Keratinocyte (primary cell): ENCODE results near the gene CACNA1I. TPM values are rescaled to one million over a fixed set of nuclear protein-coding genes. Genes with fewer than 3 reads are reported as not detected.

Experiments
- DNase-seq: peaks from one replicate; pipeline ENCODE4 v3.0.0-alpha.2; 2011; ENCODE audit warnings: low read depth, missing footprints, low spot score
- FAIRE-seq: peaks from 2 replicates; lab custom pipeline; 2011; peaks lifted over from hg19 to GRCh38; lab: Jason Lieb, UNC
- H2AFZ ChIP-seq: 2 replicates; pipeline ENCODE4 v1.6.0; 2012; ENCODE audit warnings: low read length, control low read depth, inconsistent platforms; ENCODE audit not compliant: control insufficient read depth
- H3K27ac ChIP-seq: 2 replicates; pipeline ENCODE4 v1.5.1; 2011; ENCODE audit warnings: low read length; ENCODE audit not compliant: control insufficient read depth, insufficient read depth
- H3K27me3 ChIP-seq: 3 replicates; pipeline ENCODE4 v1.6.0; 2011; ENCODE audit warnings: low read length; ENCODE audit not compliant: control insufficient read depth, insufficient read depth; ENCODE audit errors: extremely low read depth
- H3K36me3 ChIP-seq, 2 experiments: 2 replicates in 1 of 2; 3 replicates in 1 of 2; pipeline ENCODE4 v1.5.1; 2011; ENCODE audit warnings: low read length in 2 of 2, mild to moderate bottlenecking in 1 of 2; ENCODE audit not compliant: control insufficient read depth in 2 of 2, insufficient read depth in 2 of 2; ENCODE audit errors: extremely low read depth in 1 of 2
- H3K4me1 ChIP-seq: 3 replicates; pipeline ENCODE4 v1.5.1; 2011; ENCODE audit warnings: low read length; ENCODE audit not compliant: control insufficient read depth, insufficient read depth; ENCODE audit errors: extremely low read depth
- H3K4me2 ChIP-seq: 3 replicates; pipeline ENCODE4 v1.6.0; 2011; ENCODE audit warnings: low read depth, low read length; ENCODE audit not compliant: control insufficient read depth, insufficient read depth; ENCODE audit errors: extremely low read depth
- H3K4me3 ChIP-seq, 3 experiments: fragments of 200-600 bp in 1 of 3; sonication (generic) in 1 of 3; 2 replicates in 2 of 3; 3 replicates in 1 of 3; pipeline ENCODE4 v1.5.1; 2011 to 2016; ENCODE audit warnings: low read length in 3 of 3, mild to moderate bottlenecking in 3 of 3, control low read depth in 2 of 3, inconsistent platforms in 1 of 3, low read depth in 1 of 3, mixed read lengths in 1 of 3, mixed run types in 1 of 3, moderate library complexity in 1 of 3; ENCODE audit not compliant: control insufficient read depth in 2 of 3, insufficient read depth in 2 of 3; ENCODE audit errors: extremely low read depth in 1 of 3
- H3K79me2 ChIP-seq: 2 replicates; pipeline ENCODE4 v1.6.0; 2012; ENCODE audit warnings: low read length; ENCODE audit not compliant: control insufficient read depth, insufficient read depth
- H3K9ac ChIP-seq: 3 replicates; pipeline ENCODE4 v1.6.0; 2011; ENCODE audit warnings: low read length; ENCODE audit not compliant: control insufficient read depth, insufficient read depth; ENCODE audit errors: extremely low read depth
- H3K9me1 ChIP-seq: 3 replicates; pipeline ENCODE4 v1.6.0; 2011; ENCODE audit warnings: low read length; ENCODE audit not compliant: control insufficient read depth, insufficient read depth; ENCODE audit errors: extremely low read depth
- H3K9me3 ChIP-seq: 2 replicates; pipeline ENCODE4 v1.5.1; 2012; ENCODE audit warnings: low read depth, low read length; ENCODE audit not compliant: control insufficient read depth
- H4K20me1 ChIP-seq: 3 replicates; pipeline ENCODE4 v1.6.0; 2011; ENCODE audit warnings: low read length; ENCODE audit not compliant: control insufficient read depth, insufficient read depth; ENCODE audit errors: extremely low read depth
- CTCF ChIP-seq, 3 experiments: IDR thresholded peaks in 1 of 3; conservative IDR thresholded peaks in 1 of 3; optimal IDR thresholded peaks in 1 of 3; 2 replicates in 2 of 3; 3 replicates in 1 of 3; pipeline versions ENCODE3 to v1.5.1; 2011; ENCODE audit warnings: low read length in 3 of 3, mild to moderate bottlenecking in 3 of 3, moderate library complexity in 2 of 3, control low read depth in 1 of 3, inconsistent platforms in 1 of 3; ENCODE audit not compliant: insufficient read depth in 2 of 3; ENCODE audit errors: extremely low read depth in 1 of 3
- EZH2 ChIP-seq: IDR thresholded peaks from one replicate; pipeline ENCODE4 v1.6.1; 2012; ENCODE audit warnings: inconsistent platforms, mild to moderate bottlenecking, low read length, moderate library complexity
- dilution Hi-C: fragments of 300-500 bp; cut with MboI; formaldehyde crosslinking; loops from one replicate; pipeline ENCODE4 v1.7.0; 2020; ENCODE audit warnings: low sequenced_read_pairs; ENCODE audit not compliant: extremely low pct_ligation_motif_present
- polyA plus RNA-seq, 5 experiments: library from polyadenylated mRNA; depleted of rRNA in 3 of 5; stranded (reverse) in 3 of 5; stranded (forward) in 1 of 5; unstranded in 1 of 5; fragments of >200 nt; gene quantifications; 1 replicate in 1 of 5; 2 replicates in 3 of 5; 3 replicates in 1 of 5; pipeline versions ENCODE4 v1.2.1 to v1.2.3, GENCODE V29; 2011 to 2012; ENCODE audit warnings: missing spikeins in 2 of 5, low read depth in 1 of 5, low replicate concordance in 1 of 5

Gene CACNA1I
- polyA plus RNA-seq, 1 donor (not counting 4 experiments of a cell fraction or from before 2014, with no cell fraction given): not detected

DNA sequence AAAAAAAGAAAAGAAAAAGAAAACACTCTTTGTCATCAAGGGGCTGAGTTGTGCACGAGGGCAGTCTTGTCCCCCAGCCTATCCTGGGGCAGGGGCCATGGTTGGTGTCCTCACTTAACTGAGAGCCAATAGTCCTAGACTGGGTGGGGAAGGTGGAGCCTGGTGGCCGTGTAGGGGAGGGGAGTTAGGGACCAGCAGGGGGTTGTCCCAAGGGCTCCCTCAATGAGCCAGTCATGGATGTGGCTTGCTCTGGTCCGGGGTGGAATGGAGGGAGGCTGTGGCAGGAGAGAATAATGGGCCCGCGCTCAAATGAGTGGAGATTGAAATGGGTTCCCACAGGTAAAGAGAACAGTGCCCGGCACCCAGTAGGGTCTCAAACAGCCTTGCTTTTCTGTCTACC is 46.2 kb downstream of the CACNA1I start:
- Histone ChIP-seq H3K36me3 (no peaks in the 10 kb centered on the region), H3K4me3 (no peak overlapping the region), H3K4me1 (no peaks in the 10 kb centered on the region), H3K9ac (no peak overlapping the region), H3K4me2 (no peak overlapping the region), H3K79me2 (no peaks in the 10 kb centered on the region), H2AFZ (no peak overlapping the region), H3K27ac (no peak overlapping the region), H3K9me1 (no peaks in the 10 kb centered on the region), H3K27me3 (peaks cover 26% of the 10 kb centered on the region), H3K9me3 (no peaks in the 10 kb centered on the region), H4K20me1 (no peaks in the 10 kb centered on the region)
- FAIRE-seq (no peak), DNase-seq (no peak)
- dilution Hi-C loops: no loop called here
- TF ChIP-seq CTCF (optimal IDR thresholded peaks at IDR 0.05 in 1 of 3, IDR thresholded peaks at IDR 0.05 in 1 of 3, conservative IDR thresholded peaks at IDR 0.05 in 1 of 3; ENCODE audit: extremely low read depth in 1 of 3, insufficient read depth in 2 of 3, low read length in 3 of 3): no peak
- TF ChIP-seq EZH2: no peak

DNA sequence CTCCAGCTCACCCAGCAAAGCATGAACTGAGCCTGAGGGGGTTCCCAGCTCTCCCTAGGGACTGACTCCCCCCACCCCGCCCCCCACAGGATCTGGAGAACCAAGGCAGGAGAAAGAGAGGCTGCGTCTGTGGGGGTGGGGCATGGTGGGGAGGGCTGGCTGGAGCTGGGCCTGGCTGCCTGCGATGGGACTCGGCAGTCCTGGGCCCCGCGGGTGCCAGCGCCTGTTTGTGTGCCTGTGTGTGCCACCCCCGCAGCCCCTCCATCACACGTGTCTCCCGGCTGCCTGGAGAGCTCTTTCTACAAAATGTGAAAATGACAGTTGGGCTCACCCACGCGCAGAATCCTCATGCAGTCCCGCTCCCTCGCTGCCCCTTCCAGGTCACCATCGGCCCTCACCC is 46.8 kb downstream of the CACNA1I start:
- Histone ChIP-seq H3K9ac (no peak overlapping the region), H3K27me3 (peaks cover 26% of the 10 kb centered on the region), H4K20me1 (no peaks in the 10 kb centered on the region), H3K4me3 (no peak overlapping the region), H3K4me1 (no peaks in the 10 kb centered on the region), H3K9me3 (no peaks in the 10 kb centered on the region), H3K36me3 (no peaks in the 10 kb centered on the region), H3K4me2 (no peak overlapping the region), H3K79me2 (no peaks in the 10 kb centered on the region), H2AFZ (no peak overlapping the region), H3K27ac (no peak overlapping the region), H3K9me1 (no peaks in the 10 kb centered on the region)
- TF ChIP-seq EZH2 (no peak), CTCF (optimal IDR thresholded peaks at IDR 0.05 in 1 of 3, IDR thresholded peaks at IDR 0.05 in 1 of 3, conservative IDR thresholded peaks at IDR 0.05 in 1 of 3; ENCODE audit: extremely low read depth in 1 of 3, insufficient read depth in 2 of 3, low read length in 3 of 3) (no peak)
- dilution Hi-C loops: no loop called here
- DNase-seq: no peak
- FAIRE-seq: no peak
